GM11168 (cell line): ENCODE data around the gene APPL2.

Experiments
- in situ Hi-C: fragments of 300-500 bp; cut with MboI; formaldehyde crosslinking; loops from one replicate; pipeline ENCODE4 v1.12.0; 2022; ENCODE audit warnings: low sequenced_read_pairs; ENCODE audit not compliant: unreplicated experiment

Gene APPL2

DNA sequence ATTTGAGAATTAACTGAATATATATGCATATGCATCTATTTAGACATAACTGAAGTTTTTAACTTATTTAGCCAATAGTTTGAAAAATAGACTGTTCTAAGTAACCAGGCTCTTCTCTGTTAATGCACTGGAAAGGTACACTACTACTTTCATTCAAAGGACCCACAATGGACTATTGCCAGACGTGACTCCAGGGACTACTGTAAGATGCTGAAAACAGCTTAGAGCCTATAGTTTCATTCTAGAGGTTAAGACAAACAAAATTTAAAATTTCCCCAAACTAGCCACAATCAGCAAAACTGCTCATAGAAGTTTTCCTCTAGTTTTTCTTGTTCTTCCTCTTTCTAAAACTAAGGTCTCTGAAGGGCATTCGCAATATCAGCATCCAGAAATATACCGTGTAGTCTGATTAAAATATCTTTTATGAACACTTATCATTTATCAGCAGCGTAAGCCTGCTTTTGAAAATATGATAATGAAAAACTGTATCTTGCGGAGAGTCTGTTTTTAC is 10.4 kb downstream of the APPL2 start:
- in situ Hi-C loops = no loop called here

DNA sequence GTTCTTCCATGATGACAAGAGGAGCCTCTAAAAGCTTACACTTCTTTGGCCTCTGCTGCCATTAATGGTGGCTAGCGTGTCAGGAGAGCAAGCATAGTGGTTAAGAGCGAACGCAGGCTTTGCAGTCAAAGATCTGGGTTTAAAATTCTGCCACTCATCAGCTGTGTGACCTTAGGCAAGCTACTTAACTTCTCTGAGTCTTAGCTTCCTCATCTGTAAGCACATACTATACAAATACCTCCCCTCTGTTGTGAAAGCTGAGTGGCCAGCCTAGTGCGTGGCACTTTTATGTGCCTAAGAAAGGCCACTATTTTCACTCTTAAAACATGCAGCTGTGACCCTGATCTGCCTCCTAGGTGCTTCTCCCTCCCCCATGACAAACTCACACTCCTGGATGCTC is 11.6 kb downstream of the APPL2 start:
- in situ Hi-C loops = no loop called here

DNA sequence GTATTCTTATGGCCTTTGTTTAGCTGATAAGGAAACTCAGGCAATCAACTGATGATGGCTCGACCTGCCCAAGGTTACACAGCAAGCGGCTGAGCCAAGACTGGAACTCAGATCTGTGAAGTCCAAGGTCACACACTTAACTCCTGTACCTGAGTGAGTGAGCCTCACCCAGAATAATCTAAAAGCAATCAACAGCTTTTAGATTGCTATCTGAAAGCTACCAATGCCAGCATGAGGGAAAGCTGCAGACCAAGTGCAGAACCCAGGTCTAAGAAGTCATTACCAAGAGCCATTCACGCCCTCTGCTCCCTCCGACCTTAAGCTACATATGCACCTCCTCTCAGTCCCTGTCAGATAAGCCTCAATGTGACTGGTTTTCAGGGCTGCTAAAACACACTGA is 12.1 kb downstream of the APPL2 start:
- in situ Hi-C loops = no loop called here

DNA sequence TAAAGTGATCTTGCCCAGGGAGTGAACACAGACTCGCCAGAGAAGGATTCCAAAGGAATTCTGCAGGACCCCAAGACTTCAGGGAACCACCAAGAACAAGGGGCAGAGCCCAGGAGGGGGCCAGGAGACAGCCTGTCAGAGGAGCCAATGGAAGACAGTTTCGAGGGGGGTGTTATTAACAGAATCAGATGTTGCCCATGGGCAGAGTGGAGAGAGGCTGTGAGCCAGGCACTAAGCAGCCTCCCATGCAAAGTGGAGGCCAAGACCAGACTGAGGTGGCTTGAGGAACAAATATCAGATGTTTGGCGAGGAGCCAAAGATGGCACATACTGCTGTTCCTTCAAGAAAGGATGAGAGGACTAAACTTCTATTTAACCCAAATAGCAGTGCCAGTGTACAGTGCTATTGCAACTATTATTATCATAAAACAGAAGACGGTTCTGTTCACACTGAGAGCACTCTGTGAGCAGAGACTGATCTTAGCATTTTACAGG is 12.6 kb downstream of the APPL2 start:
- in situ Hi-C loops = no loop called here

DNA sequence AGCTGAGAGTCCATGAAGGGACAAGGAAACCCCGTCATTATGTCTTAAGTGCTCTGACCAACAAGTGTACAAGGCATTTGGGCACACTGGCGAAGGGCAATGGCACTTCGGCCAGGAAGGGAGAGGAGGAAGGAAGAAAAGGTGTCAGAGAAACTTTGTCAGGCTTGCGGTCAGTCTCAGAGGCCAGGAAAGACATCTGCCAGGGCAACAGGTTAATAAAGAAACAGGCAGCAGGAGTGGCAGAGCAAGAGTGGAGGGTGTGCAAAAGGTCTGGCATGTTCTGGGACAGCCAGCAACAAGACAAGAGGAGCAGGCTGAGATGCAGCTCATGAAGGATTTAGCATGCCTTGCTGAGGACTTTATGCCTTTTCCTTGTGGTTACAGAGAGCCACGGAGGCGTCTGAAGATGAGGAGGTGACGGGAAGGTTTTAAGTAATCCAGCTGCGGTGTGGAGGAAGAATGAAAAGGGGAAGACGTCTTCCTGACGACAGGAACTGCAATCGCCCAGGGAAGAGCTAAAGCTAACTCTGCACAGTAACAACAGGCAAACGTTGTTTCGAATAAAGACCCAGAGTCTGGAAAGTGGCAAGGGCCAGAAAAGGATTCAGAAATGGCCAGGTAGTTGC is 13.1 kb downstream of the APPL2 start:
- in situ Hi-C loops = no loop called here

DNA sequence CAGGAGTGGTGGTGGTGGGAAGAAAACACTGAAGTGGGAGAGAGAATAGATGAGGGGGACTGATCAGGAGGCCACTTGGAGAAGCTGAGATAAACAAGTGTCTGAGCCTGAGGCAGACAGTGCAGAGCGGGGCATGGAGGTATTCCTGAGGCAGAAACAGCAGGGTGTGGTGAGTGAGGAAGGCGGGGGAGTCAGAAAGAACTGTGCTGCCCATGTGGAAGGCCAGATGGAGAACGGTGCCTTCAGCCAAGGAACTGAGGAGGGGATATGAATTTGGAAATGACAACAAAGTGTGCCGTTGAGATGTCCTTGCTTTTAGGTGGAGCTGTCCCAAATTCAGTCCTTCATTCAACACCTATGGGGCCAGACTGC is 13.7 kb downstream of the APPL2 start:
- in situ Hi-C loops = no loop called here

DNA sequence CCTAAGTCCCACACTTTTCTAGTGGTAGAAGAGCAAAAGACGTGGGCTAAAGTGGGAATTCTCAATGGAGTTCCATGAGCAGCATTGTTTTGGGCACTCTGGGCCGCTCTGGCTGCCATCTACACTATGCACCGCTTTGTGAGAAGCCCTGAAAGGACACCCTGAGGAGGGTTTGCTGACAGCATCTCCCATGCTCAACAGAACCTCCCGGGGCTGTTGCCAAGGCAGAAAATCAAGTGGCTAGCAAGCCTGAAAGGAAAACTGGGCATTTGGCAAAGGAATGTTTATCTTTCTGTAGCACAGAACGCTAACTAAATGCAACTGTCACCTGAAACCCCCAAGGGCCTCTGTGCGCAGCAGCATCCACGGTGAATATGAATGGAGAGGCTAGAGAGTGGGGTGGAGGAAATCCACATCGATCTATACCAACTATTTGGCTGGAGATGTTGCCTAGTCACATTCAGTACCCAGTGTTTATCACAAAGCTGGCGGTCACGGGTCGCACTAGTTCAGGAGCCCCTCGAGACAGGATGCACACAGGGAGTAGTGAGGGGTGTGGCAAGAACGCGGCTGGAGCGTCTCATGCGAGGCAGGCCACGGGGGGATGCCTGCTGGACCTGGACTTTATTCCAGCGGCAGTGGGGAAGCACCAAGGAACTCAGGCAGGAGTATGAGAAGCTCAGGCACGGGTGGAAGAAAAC is 14.2 kb downstream of the APPL2 start:
- in situ Hi-C loops = no loop called here

DNA sequence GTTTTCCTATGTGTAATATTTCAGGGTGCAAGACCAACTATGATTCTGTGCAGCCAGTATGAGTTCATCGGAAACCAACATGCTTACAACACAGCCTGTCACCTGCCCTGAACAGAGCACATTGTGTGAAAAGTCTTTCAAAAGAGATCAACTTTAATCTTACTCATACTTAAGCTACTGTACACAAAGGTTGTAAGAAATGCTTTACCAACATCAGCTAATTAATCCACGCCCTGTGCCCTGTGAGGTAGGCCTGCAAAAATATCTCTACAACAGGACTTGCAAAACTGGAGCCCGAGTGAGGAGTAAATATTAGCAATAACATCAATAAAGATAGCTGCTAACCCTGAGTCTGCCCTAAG is 15.1 kb downstream of the APPL2 start:
- in situ Hi-C loops = no loop called here

DNA sequence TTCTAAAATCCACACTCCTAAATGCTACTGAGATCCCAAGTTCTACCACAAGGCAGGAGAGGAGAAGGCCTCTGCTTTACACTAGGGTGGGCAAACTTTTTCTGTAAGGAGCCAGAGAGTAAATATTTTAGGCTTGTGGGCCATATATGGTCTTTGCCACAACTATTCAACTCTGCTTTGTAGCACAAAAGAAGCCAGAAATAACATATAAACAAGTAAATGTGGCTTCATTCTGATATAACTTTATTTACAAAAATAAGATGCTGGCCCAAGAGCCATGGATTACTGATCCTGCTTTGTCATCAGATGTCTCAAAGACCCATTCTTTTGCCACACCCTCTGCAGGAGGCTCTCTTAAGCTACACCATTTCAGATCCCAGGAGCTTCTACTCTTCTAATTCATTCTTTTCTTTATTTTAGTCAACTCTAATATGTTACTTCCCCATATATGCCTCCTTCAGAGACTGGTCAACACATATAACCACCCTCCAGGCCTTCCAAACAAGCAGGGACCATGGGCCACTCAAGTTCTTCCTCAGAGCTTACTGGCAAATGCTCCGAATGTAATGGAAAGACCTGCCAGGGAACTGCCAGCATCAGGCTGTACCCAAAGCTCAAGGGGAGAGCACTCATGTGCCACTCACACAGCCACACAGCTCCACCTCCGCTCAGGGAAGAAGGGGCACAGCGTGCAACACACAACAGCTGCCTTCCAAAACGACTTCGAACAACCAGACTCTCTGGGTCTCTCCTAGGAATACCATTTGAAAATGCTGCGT is 15.6 kb downstream of the APPL2 start:
- in situ Hi-C loops = no loop called here

DNA sequence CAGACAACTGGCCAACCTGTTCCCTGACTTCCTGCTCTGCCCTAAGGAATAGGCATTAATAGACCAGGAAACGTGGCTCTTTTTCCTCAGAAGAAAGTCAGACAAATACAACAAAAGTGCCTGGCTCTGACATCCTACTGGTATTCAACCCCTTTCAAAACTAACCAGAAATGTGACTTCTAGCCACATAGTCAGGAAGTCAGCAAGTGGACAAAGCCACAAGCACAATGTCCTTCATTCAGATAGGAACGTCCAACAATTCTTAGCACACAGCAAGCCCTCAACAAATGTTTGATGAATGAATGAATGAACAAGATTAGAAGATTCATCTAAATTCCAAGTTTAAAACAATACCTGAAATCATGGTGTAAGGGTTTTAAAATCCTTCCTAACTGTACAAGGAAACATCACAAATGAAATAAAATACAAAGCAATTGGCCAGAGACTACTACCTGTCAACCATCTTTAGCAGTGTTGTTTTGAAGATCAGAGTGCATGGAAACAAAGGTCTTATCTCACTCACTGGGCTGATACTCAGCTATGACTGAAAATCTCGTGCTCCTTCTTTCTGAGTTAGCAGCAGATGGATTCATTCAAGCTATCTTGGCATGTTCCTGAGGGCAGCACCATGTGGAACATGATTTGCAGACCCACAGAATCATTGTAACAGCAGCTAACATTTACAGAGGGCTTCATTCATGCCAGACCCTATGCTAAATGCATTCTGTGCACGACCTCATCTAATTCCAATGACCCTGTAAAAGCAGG is 16.5 kb downstream of the APPL2 start:
- in situ Hi-C loops = no loop called here

DNA sequence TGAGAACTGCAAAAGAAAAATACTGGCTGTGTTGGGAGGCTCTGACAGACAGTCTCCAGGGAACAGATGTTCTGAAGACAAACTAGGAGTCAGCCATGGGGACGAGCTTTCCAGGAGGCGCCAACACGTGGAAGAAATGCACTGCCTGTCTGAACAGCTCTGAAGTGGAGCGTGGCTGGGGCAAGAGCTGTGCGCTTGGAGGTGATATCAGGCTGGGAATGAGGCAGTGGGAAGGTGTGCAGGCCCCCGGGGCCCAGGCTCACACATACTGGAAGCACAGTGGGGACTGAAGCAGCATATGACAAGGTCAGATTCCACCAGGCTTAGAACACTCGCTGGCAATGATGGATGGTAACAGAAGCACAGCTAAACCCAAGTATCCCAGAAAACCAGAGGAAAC is 17.5 kb downstream of the APPL2 start:
- in situ Hi-C loops = no loop called here

DNA sequence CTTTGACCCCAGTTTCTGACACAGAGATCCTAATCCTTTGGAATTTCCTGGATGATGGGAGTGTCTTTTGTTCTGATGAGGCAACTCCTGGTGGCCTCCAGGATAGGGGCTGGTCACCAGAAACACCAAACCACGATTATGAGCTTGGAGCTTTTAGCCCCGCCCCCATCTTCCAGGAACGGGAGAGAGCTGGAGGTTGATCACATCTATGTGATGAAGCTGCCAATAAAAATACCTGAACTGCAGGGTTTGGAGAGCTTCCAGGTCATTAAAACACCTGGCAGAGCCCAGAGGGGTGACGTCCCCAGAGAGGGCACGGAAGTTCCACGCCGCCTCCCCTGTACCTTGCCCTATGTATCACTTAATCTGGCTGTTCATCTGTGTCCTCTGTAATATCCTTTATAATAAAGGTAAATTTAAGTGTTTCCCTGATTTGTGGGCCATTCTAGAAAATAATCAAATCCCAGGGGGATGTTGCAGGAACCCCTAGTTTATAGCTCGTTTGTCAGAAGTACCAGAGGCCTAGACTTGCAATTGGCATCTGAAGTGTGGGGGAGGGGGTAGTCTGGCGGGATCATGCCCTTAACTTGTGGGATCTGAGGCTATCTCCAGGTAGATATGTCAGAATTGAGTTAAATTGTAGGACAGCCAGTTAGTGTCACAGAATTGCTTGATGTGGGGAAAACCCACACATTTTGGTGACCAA is 21.2 kb downstream of the APPL2 start:
- in situ Hi-C loops = no loop called here

DNA sequence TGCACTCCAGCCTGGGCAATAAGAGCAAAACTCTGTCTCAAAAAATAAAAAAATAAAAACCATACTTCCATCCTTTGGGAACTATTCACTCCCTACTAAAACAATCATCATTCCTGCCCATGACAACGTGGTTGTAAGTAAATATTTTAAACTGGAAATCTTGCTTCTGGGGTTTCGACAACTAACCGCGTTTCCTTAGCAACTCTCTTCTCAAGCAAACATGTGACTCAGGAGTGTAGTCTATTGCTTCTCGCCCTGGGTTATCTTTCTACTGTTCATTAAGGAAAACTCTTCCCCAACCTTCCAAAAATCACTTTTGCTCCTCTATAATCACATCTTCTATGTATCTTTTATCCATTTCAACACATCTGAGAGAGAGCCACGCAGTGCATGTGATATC is 21.8 kb downstream of the APPL2 start:
- in situ Hi-C loops = no loop called here

DNA sequence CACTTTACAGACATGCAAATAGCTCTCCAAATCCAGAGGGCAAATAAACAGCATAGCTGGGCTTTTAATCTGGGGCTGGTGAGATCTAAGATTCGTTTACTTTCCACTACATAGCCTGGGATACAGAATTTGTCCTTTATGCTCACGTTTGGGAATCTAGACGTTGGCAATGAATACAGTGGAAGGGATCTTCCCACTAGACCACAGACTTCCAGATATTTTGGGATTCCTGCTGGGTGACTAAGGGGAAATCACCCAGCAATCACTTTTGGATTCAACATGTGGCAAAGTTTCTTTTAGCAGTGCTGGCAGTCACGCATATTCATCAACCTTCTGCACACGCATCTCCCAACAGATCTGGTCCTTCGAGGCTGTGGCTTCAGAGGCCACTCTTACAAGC is 23.5 kb downstream of the APPL2 start:
- in situ Hi-C loops = no loop called here

DNA sequence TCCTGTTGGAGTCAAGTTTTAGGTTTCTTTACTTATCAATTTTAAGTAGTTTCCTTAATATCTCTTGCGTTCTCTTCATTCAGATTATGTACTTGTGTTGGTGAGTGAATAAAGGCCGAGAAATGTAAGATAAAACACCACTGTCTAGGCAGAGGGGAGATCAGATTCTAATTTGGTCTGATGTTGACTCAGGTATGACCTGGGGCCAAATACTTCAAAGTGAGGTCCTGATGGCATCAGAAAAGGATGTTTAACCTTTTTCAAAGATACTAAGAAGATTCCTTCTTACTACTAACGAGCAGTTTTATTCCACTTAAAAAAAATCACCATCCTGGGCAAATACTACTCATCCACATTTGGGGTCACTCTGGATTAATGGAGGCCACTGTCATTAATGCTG is 26.9 kb downstream of the APPL2 start:
- in situ Hi-C loops = no loop called here

DNA sequence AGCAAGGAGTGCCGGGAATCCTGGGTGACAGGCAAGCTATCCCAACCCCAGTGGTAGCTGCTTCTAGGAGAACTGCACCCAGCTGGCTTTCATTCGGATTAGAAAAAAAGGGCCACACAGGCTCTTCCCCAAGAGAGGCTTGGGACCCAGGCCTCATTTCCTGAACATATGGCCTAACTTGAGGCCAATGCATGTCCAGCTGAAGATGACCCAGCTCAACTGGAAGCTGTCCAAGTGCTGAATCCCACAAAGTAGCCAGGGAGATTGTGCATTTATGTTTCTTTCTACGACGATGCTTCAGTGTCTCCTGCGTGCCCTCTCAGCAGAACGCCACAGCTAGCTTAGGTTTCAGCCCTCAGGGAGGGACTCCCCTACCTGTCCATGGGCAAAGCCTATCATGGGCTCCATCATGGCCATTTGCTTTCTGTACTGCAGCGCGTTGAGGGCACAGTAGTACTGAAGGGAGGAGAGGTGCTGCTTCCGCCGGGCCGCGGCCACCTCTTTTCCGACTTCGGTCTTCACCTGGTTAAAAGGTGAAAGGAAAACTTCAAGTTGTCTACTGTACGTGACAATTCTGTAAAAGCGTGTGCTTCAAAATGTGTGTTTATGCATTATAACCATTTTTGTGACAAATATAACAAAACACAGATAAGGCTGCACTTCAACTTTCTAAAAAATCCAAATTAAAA is 29.1 kb downstream of the APPL2 start:
- in situ Hi-C loops = no loop called here

DNA sequence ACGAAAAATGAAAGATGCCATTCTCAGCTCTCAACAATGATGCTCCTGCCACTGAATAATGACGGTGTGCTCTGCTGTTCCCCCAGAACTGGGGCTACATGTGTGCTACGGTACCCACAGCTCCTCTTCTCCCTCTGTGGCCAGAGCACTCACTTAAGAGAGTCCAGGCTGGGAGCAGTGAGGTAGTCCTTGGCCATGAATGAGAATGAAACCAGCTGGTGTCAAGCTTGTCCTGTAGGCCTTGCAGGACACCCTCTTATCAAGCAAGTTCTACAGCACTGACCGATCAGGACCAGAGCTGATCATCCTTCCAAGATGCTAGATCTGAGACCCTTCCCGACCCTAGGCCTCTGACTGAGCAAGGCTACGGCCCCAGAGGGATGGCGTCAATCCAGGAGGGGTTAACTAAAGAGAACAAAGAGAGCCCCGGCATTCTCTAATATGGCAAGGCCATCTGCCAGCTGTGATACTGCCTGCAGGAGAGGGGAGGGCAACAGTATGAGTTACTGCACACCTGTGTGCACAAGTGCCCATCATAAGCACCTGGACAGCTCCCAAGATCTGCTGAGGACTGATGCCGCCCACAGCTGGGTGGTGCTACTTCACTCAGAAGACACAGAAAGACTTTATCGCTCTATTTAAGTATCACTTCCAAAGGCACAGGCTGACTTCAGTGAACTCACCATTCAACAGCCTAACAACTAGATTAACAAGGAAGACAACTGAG is 30.5 kb downstream of the APPL2 start:
- in situ Hi-C loops = no loop called here

DNA sequence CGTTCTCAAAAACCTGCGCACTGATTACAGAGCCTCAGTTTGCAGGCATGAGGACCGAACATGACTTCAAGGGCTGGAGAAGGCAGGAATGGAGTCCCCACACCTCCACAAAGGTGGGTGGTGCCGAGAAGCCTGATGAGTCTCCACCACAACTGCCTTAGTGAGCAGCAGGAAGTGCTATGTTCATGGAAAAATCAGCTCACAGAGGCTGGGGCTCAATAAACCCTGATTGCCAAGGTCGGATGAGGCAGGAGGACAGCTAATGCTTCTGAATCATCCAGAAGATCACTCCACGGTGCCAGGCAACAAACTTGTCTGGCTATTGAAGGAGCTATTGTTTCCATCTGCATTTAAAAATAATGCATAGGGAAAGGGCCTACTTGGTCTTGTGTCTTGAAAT is 31.1 kb downstream of the APPL2 start:
- in situ Hi-C loops = no loop called here

DNA sequence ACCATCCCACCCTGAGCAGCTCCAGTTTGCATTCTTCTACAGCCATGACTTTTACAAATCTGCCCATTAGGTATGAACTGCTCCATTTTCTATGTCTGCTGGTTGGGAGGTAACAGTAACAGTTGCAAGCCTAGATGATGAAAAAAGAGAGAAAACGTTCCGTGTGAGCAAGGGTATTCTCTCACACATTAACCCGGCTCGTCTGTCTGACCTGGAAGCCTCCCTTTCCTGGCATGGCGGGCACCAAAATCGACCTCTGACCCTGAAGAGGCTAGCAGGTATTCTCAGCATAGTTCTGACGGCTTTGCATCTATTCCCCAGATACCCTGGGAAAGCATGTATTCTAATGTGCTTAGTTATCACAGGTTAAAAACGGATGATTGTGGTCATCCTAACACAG is 31.8 kb downstream of the APPL2 start:
- in situ Hi-C loops = no loop called here
